SH-SY5Y (cell line): ENCODE results near the gene IGFBP2.

Source experiments
- GATA2 ChIP-seq: IDR thresholded peaks from 2 replicates; pipeline ENCODE4 v1.6.1; 2011; ENCODE audit warnings: mild to moderate bottlenecking, low read depth, low read length
- GATA3 ChIP-seq: IDR thresholded peaks from 2 replicates; pipeline ENCODE4 v1.6.1; 2011; ENCODE audit warnings: low read depth, mild to moderate bottlenecking, low read length, moderate library complexity

The IGFBP2 gene

DNA sequence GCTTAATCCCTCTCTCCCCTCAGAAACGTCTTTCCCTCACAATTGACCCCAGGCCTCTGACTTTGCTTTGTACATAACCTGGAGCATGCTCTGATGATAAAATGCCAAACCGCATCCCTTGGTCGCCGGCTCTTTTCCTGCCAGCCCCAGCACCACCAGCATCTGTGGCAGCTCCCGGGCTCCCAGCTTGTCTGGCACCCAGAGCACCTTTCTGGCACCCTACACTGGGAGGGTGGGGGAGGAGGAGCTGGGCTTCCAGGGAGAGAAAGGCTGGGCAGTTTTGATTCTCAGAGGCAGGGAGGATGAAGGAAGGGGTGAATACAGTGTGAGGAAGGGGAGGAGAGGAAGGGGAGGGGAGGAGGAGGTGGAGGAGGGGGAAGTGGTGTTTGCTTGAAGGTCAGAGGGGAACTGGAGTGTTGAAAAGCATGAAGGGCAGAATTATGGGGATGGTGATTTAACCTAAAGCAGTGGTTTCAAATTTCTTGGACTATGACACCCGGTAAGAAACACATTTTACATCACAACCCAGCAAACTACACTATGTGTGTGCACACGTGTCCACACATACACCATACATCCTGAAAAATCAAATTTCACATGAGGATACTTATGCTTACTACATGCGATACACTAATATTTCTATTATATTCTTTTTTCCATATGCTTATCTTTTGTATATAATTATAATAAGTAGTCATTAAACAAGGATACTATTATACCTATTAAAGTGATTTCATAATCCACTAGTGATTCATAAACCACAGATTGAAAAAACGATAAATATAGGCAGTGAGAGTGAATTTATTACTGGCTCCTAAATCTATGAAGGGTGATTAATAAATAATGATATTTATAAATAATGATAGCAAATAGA is 30.0 kb upstream of the IGFBP2 start:
- TF ChIP-seq GATA2 (no peak), GATA3 (no peak)

- TF ChIP-seq GATA3 = no peak
- no peak for TF ChIP-seq GATA2
These were observed 29.4 kb upstream of the IGFBP2 start for GRCh38 chr2:216603884-216604245.

DNA sequence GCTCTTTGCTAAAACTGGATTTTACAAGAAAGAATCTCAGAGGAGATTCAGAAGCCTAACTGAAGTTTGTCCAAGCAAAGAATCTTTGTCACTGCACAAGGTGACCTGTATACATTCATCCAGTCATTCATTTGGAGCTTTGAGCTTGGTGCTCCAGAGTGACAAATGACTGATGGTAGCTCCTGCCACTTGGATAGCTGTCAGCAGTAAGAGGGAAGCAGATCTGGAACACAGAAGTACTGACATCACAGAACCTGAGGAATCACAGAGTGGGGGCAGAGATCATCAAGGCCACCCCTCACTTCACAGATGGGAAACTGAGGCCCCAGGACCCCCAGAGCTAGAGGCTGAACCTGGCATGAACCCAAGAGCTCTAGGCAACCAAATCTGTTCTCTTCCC is 28.8 kb upstream of the IGFBP2 start:
- TF ChIP-seq GATA3 (no peak), GATA2 (no peak)

GRCh38 chr2:216606551-216607276 is 26.5 kb upstream of the IGFBP2 start:
- no peak for TF ChIP-seq GATA3
- no peak for TF ChIP-seq GATA2

DNA sequence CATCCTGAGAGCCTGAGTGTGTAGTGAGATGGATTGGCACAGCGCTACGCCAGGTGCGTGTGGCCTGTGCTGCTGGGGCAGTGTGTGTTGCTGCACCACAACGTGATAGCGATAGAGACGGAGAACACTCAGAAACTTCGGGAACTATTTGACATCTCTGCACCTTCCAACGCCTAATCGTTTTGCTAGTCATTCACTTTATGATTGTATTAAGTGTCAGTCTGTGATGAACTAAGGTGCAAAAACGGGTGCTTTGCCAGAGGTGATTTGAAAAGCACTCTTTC is 26.0 kb upstream of the IGFBP2 start:
- TF ChIP-seq GATA3 (no peak), GATA2 (no peak)

DNA sequence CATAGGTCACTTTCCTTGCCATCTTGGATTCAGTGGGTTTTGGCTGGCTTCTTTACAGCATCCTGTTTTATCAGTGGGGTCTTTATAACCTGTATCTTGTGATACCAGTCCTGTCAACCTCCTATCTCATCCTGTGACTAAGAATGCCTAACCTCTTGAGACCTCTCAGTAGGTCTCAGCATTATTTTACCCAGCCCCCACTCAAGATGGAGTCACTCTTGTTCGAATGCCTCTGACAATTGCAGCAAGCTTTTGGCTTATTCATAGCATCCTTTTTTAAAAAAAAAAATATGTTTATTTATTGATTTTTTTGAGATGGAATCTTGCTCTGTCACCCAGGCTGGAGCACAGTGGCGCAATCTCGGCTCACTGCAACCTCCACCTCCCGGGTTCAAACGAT is 24.7 kb upstream of the IGFBP2 start:
- TF ChIP-seq GATA3 (no peak), GATA2 (no peak)

DNA sequence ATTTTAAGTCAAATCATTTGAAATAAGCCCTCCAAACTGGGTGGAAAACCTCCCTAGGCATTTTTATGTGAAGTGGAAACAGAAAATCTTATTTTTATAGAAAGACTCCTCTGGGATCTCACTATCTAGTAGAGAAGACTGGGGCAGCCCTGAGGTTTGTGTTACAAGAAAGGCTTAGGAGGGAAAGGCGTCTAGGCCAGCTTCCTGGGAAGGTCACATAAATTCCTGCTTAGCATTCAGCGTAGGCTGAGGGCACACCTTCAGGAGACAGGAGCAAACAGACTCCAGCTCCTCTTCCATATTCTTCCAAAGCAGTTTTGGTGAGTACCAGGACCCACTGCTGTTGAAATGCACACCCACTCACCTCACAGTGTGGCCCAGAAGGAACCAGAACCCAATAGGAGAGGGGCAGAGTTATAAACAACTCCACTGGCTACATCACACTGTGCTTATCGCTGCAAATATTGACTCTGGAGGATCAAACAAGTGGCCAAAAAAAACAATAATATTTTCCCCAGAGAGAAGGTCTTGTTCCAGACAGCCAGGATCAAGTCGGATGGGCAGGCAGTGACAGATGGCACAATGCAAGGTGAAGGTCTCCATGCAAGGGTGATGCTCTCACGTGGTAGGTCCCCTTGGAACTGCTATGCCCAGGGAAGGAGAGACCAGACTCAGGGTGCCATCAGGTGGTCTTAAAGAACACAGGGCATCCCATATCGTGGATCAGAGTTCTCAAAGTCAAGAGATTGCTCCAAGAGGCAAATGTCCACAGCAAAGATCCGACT is 17.7 kb upstream of the IGFBP2 start:
- TF ChIP-seq GATA2 (no peak), GATA3 (no peak)

DNA sequence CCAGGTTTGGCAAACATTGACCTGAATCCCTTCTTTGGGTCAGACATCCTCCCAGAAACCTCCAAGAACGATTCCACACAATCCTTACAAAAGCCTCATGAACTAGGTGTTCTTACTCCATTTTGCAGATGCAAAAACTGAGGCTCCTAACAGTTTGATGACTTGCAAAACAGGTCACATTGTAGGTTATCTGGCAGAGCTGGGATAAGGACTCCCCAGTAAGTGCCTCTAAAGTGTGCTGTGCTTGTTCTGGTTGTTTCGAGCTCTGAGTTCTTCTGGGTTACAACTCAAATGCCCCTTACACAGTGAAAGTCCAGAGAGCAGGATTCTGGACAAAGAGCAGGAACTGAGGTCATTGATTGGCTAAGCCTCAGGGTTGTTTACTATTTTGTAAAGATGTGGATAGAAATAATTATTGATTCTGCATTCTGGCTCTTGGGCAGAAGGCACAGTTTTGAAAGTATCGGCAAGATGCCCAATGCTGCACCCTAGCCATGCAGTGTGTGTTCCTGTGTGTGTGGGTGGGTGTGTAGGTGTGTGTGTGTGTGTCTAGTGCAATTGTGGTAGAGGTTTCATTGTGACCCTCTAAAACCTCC is 17.0 kb upstream of the IGFBP2 start:
- TF ChIP-seq GATA3 (no peak), GATA2 (no peak)

- TF ChIP-seq GATA2 (no peak), GATA3 (no peak)
These were observed 15.9 kb upstream of the IGFBP2 start for GRCh38 chr2:216617159-216617815.

DNA sequence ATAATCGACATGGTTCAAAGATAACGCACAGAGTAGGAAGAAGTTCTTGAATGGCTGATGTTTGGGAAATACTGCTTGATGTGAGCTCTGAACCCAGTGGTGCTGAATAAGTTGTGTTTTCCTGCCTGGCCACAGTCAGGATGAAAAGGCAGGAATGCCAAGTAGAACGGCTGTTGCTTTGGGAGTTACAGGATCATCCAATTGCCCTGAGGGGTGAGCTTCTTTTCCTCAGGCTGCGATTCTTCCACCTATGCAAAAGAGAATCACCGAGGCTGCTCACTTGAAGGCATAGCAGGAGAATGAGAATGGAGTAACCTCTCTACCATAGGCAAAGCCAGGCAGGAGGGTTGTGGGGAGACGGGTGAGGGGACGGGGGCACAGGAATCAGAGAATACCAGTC is 14.4 kb upstream of the IGFBP2 start:
- TF ChIP-seq GATA2 = no peak
- no peak for TF ChIP-seq GATA3

DNA sequence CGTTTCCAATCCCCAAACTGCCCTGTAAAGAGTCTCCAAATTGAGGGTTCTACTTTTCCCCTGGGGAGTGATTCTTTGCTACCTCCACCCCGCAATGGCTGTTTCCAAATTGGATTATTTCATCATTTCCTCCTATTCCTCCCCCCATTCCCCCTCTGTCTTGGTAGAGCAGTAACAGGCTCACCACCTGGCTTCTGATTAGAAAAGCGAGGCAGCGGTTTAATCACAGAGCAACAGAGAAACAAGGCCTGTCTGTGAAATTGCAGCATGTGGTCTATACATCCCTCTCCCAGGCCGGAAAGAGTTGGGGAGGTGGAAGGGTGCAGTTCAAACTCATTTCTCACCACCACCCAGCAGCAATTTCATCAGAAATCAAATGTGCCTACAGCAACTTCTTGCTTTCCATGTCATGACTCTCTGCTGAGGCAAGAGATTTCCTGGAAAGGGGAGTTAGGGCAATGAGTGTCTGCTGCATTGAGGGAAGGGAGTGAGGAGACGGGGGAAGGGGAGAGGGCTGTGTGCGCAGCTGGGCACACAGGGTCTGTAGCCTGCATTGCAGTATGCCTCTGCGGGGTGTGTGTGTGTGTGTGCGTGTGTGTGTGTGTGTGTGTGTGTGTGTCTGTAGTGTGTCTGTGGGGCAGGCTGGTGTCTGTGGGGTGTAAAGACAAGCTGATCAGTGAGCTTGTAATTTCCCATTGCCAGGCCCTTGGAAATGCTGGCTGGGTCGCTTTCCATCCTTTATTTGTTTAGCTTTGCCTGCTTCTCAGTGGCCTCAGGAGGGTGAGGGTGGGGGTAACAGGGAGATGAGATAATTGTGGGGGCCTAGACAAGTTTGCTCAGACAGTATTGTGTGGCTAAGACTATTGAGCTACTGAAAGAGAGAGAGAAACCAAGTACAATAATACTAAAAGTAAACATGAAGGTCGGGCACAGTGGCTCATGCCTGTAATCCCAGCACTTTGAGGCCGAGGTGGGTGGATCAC is 13.5 kb upstream of the IGFBP2 start:
- no peak; the same call in 1 of the 2 replicates for TF ChIP-seq GATA2
- no peak for TF ChIP-seq GATA3

DNA sequence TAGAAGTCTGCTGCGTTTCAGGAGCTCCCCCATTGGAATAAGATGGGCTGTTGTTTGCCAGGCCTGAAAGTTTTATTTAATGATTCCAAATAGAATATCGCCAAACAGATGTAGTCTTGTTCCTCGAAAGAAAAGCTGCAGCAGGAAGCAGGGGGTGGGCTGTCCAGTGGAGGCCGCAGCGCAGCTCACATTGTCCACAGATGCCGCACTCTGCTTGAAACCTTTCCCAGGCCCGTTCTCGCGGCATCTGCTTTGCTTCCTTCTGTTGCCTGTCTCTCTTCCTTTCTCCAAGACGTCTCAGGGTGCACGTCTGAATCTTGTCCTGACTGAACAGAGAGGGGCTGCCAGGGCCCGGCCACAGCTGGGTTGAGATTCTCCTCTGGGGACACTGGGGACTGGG is 12.4 kb upstream of the IGFBP2 start:
- no peak for TF ChIP-seq GATA3
- TF ChIP-seq GATA2 = no peak

- TF ChIP-seq GATA2 = no peak
- no peak for TF ChIP-seq GATA3
These were observed 11.9 kb upstream of the IGFBP2 start for GRCh38 chr2:216621292-216621691.
